ENCODE measurements around the gene NTRK2.
A peak's percentile ranks its signal among the peaks of the same experiment; 100 is the strongest.

NTRK2 gene

GRCh38 chr9:84686068-84686467 lies 16.5 kb downstream of the NTRK2 start:
- no peak for DNase-seq

GRCh38 chr9:84688956-84689355 lies 19.4 kb downstream of the NTRK2 start:
- no peak for DNase-seq

- DNase-seq, result no peak
Measured at GRCh38 chr9:84691634-84692033, 22.1 kb downstream of the NTRK2 start.

GRCh38 chr9:84694248-84694647 lies 24.7 kb downstream of the NTRK2 start:
- DNase-seq, result no peak

GRCh38 chr9:84697042-84697441 lies 27.5 kb downstream of the NTRK2 start:
- no peak for DNase-seq

- peak; percentile 8 for DNase-seq
Measured at GRCh38 chr9:84697509-84698114, 28.1 kb downstream of the NTRK2 start.

GRCh38 chr9:84698323-84698722 lies 28.8 kb downstream of the NTRK2 start:
- DNase-seq, result no peak

GRCh38 chr9:84699984-84700383 lies 30.5 kb downstream of the NTRK2 start:
- no peak for DNase-seq

- DNase-seq, result no peak
Measured at GRCh38 chr9:84701801-84702200, 32.3 kb downstream of the NTRK2 start.

- no peak for DNase-seq
Measured at GRCh38 chr9:84702471-84702870, 32.9 kb downstream of the NTRK2 start.

GRCh38 chr9:84703793-84704192 lies 34.3 kb downstream of the NTRK2 start:
- DNase-seq, result no peak

- no peak for DNase-seq
Measured at GRCh38 chr9:84705128-84705527, 35.6 kb downstream of the NTRK2 start.

GRCh38 chr9:84708400-84708799 lies 38.9 kb downstream of the NTRK2 start:
- DNase-seq, result no peak

- DNase-seq, result no peak
Measured at GRCh38 chr9:84709056-84709455, 39.5 kb downstream of the NTRK2 start.

- no peak for DNase-seq
Measured at GRCh38 chr9:84710701-84711397, 41.3 kb downstream of the NTRK2 start.

GRCh38 chr9:84711398-84711777 lies 41.9 kb downstream of the NTRK2 start:
- DNase-seq, result no peak

GRCh38 chr9:84711936-84712335 lies 42.4 kb downstream of the NTRK2 start:
- DNase-seq, result no peak

GRCh38 chr9:84716217-84716616 lies 46.7 kb downstream of the NTRK2 start:
- DNase-seq, result no peak

GRCh38 chr9:84718476-84718875 lies 48.9 kb downstream of the NTRK2 start:
- no peak for DNase-seq

- DNase-seq, result no peak
Measured at GRCh38 chr9:84722388-84722989, 53.0 kb downstream of the NTRK2 start.

GRCh38 chr9:84723426-84723825 lies 53.9 kb downstream of the NTRK2 start:
- no peak for DNase-seq

GRCh38 chr9:84731696-84732095 lies 62.2 kb downstream of the NTRK2 start:
- no peak for DNase-seq

GRCh38 chr9:84736081-84736480 lies 66.6 kb downstream of the NTRK2 start:
- no peak for DNase-seq

- no peak for DNase-seq
Measured at GRCh38 chr9:84736536-84736935, 67.0 kb downstream of the NTRK2 start.

- no peak for DNase-seq
Measured at GRCh38 chr9:84738353-84738752, 68.8 kb downstream of the NTRK2 start.

All from CD4-positive, alpha-beta T cell treated with Interleukin-12 subunit alpha and Interleukin-12 subunit beta, for 1 hour (primary cell).